Stimulated activated CD4-positive, alpha-beta T cell treated with anti-CD3 and anti-CD28 coated beads, Interleukin-15, amount 100 ng/mL, for 48 hours (primary cell): ENCODE measurements around the gene ABTB2.

Experiments used
- DNase-seq, 2 donors: peaks; one replicate each; pipeline ENCODE4 v3.0.0-alpha.2; 2020; ENCODE audit warnings: low read depth in 2 of 2

The ABTB2 gene

GRCh38 chr11:34150494-34151151 lies 207.2 kb downstream of the ABTB2 start:
- no peak for DNase-seq

DNA sequence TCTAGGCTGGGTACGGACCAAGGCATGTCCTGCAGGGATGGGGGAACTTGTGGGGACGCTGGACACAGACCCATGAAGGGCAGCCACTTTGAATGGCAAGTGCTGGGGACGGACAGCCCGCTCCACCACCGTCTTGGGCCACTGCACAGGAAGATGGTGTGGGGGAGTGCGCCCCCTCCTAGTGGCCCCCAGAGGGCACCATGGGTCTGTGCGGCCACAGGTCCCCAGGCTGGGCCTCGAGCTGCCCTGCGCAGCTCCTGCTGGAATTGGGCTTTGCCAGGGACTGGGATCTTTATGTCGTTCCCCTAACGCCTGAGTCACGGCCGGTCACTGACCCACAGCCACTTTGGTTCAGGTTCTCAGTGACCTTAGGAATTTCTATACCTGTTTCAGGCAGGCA lies 208.0 kb downstream of the ABTB2 start:
- DNase-seq: no peak

- no peak for DNase-seq
Observed at GRCh38 chr11:34149274-34149673, 208.5 kb downstream of the ABTB2 start.

DNA sequence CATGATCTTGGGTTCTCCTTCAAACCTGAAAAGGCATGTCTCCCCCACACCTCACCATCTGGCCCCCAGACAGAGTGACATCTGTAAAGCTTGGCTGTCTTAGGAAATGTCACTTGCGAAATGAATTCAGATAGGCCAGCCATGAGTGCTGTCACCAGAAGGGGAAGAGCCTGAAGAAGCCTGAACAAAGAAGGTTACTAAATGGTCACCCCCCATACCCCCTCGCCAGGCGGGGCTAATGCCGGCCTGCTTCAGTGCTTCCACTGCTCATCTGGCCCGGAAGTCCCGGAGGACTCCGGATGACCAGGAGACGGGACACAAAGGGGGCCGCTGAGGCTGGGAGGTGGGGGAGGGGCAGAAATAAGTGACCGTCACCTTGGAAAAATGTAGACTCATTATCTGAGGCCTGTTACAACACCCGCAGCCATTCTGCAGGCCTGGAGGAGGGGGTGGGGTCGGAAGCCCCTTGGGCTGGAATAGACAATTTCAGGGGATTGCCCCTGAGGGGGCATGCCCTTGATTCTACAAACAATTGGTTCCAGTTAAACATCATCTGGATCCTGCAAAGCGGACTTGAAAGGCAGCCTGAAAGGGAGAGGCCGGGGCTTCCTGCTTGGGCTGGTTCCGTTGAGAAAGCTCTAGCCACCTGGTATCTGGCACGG lies 209.2 kb downstream of the ABTB2 start:
- no peak for DNase-seq

DNA sequence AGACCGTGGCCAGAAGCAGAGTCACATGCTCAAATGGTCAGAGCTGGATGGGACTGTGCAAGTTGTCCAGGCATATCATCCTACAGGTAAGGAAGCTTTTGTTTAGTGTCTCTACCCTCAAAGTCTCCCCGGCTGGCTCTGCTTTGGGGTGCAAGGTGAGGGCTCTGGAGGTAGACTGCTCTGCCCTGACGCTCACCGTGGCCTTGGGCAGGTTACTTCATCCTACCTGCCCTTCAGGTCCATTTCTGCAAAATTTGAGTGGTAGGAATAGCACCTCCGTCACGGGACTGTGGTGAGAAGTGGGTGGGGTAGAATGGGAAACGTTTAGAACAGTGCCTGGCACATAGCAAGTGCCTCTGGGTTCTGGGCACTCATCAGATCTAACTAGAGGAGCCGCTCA lies 210.2 kb downstream of the ABTB2 start:
- no peak for DNase-seq

DNA sequence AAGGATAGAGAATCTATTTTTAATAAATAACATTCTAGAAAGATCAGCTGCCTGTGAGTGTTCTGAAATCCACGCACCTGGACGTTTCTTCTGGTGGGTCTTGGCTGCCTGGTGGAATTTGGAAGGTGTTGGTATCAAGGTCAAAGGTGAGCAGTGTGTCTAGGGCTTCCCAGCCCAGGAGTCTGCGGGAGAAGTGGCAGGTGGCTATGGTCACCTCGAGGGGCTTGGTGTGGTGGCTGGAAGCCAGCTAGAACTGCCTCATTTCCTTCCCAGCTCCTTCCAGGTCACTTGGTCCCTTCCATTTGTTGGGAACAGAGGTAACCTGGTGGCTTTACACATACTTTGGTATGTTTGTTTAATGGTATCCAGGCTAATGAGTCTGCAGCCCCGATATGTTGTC lies 210.9 kb downstream of the ABTB2 start:
- no peak for DNase-seq

DNA sequence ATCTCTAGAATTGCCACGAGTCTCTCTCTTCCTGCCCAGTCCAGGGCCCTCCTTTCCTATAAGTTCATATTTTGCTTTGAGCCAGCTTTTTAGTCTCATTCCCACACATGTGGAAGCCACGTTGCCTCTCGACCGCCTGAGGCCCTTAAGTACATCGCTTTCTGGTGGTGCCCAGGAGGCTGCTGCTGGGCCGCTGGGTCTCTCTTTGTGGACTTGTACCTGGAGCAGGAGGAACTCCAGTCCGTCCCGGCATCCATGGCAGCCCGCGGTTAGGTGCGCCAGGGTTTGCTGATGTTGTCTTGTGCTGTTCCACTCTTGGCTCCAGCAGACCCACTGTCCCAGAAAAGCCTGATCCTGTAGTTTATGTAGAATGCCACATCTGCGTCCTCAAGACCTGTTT lies 211.4 kb downstream of the ABTB2 start:
- DNase-seq: no peak

- no peak for DNase-seq
Observed at GRCh38 chr11:34145847-34146381, 211.9 kb downstream of the ABTB2 start.

- no peak for DNase-seq
Observed at GRCh38 chr11:34145073-34145472, 212.7 kb downstream of the ABTB2 start.

DNA sequence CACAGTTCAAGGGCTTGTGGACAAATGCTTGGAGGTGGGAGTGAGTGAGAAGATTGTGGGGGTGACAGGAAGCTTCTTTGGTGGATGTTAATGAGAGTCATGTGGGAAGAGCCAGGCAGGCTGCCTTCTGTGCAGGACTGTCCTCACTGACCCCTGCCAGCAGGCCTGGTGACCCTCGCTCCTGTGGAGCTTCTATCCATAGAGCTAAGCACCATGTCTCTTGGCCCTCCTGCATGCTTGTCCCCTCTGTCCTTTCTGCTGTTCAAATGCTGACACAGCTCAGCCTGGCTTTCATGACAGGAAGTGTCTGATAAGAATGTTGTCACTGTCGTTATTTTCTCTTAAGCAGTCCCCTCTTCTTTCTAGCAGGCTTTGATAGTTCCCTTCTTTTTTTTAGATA lies 214.8 kb downstream of the ABTB2 start:
- no peak for DNase-seq

GRCh38 chr11:34140149-34140548 lies 217.7 kb downstream of the ABTB2 start:
- DNase-seq: no peak

DNA sequence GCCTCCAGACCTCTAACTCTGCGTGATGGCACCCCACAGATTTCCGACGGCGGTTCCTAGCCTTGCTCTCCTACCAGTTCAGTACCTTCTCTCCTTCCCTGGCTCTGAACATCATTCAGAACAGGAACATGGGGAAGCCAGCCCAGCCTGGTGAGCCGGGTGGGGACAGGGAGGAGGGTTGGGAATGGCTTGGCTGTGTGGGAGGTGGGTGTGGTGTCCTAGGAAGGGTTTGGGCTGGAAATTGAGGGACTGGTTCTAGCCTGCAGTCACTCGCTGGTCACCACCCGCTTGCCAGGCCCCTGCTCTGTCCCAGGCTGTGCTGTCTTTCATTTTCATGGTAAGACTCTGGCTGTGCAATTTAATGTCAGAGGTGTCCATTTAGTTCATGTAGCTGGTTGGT lies 218.5 kb downstream of the ABTB2 start:
- DNase-seq: no peak

DNA sequence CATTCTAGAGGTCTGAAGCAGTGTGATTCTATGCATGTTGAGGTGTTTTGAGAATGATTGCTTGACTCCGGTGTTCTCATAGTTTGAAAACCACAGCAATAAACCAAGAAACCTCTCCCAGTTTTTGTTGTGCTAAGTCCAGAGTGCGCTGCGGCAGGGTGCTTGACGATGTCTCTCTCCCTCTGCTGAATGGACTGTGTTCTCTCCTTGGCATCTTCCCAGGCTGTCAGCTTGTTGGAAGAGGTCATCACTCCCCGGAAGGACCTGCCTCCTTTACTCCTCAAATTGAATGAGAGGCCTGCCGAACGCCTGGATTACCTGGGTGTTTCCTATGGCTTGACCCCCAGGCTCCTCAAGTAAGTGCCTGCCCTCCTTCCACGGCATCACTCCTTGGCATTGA lies 221.4 kb downstream of the ABTB2 start:
- no peak for DNase-seq

GRCh38 chr11:34135439-34135838 lies 222.4 kb downstream of the ABTB2 start:
- no peak for DNase-seq

- no peak for DNase-seq
Observed at GRCh38 chr11:34134765-34135164, 223.0 kb downstream of the ABTB2 start.

DNA sequence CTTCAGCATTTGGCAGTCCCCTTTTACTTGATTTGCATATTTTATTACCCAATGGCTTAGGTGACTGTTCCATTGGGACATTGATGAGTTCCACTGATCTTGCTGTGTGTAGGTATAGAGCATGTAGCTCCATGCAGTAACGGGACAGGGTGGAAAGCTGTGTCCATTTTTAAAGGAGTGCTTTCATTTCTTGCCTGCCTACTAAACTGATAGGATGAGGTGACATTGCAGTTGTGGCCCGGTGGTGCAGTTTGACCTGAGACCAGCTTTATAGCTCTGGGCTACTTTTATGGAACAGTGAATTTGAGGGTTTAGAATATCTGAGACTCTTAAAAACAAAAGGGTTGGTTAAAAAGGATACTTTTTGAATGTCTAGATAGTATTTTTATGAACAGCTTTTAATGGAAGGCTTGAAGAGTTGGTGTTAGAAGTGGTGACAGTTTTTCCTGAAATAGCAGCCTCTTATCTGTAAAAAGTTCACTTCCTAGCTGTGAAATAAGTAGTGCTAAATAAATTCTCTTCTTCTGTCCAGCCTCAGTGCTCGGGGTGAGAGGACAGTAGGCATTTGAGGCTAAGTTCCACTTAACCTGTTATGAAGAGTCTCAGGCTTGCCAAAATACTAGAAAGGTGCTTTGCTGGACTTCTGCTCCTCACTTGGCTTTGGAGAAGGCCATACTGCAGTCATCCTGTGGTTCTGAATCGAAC lies 225.4 kb downstream of the ABTB2 start:
- no peak for DNase-seq

- DNase-seq: no peak
Observed at GRCh38 chr11:34128824-34129223, 229.0 kb downstream of the ABTB2 start.

DNA sequence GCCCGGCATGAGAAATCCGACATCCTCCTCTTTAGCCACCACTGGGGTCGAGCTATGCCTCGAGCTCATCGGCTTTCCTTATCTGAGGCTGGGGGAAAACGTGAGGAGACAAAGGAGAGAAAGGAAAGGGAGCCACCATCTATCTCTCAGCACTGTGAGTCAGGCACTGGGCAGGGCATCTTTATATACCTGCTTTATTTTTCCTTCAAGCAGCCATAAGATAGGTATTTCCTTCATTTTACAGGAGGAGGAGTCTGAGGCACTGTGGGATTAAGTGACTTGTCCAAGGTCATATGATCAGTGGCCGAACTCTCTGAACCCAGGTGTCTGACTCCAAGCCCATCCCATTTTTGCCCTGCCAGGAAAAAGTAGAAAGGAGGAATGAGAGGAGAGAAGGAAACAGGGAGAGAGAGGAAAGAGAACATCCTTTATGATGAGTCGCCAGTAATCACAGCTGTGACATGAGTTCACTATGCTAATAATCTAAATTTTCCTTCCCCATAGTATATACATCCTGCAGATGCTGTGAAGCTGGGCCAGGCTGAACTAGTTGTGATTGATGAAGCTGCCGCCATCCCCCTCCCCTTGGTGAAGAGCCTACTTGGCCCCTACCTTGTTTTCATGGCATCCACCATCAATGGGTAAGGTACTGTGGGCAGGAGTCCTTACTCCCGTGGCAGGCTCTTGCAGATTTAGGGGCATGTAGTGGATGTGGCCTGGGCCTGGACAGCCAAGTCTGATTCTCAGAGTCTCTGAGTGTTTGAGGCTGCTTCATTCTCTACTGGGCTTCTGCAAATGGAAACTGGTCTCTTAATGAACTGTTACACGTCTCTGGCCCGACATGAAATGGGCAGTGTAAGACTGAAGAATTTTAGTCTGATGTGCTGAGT lies 230.6 kb downstream of the ABTB2 start:
- no peak for DNase-seq

- DNase-seq: no peak
Observed at GRCh38 chr11:34124885-34125668, 232.7 kb downstream of the ABTB2 start.

DNA sequence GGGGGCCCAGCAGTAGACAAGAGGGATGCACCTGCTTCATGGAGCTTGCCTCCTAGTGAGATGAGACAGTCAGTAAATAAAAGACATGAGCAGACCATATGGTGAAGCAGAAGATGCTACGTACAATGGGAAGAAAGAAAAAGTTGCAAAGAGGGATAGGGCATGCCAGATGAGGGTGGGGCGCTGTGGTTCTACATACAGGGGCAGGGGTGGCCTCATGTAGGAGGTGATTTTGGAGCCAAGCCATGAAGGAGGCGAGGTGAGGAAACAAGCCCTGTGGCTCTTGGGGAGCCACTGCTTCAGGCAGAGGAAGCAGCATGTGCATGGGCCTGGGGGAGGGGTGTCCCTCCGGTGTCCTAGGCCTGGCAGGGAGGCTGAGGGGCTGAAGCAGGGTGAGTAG lies 237.2 kb downstream of the ABTB2 start:
- no peak for DNase-seq

DNA sequence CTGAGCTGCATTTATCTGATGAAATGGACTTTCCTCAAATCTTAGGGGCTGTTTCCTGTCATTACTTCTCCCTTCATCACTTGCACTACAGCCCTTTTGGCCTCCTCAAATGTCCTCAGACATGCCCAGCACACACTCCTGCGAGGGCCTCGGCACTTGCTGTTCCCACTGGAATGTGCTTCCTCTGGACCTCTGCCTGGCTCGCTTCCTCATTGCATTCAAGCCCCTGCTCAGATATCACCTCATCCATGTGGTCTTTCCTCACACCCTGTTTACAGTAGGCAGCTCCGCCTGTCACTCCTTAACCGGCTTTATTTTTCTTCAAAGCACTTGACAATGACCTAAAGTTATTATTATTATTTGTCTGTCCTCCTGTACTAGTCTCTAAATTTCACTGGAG lies 243.3 kb downstream of the ABTB2 start:
- DNase-seq: no peak
